Measurements from ENCODE around the gene TMEM191C.
"Not testable (repeated sequence)": the region's sequence is repeated elsewhere in the genome, so short reads cannot be mapped to it uniquely, and the experiment has no call there.

The TMEM191C gene

DNA sequence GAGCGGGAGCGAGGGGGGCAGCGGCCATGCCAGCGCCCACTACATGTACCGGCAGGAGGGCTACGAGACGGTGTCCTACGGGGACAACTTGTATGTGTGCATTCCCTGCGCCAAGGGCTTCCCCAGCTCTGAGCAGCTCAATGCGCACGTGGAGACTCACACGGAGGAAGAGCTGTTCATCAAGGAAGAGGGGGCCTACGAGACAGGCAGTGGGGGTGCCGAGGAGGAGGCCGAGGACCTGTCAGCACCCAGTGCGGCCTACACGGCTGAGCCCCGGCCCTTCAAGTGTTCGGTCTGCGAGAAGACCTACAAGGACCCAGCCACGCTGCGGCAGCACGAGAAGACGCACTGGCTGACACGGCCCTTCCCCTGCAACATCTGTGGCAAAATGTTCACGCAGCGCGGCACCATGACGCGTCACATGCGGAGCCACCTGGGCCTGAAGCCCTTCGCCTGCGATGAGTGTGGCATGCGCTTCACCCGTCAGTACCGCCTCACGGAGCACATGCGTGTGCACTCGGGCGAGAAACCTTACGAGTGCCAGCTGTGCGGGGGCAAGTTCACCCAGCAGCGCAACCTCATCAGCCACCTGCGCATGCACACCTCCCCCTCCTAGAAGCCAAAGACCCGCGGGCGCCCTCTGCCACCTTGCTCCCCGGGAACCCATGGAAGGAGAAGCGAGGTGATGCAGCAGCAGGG lies 20.9 kb upstream of the TMEM191C start:
- peak; percentile 14 to 16 for DNase-seq

- peak; percentile 4 to 7 for DNase-seq
These were observed 20.1 kb upstream of the TMEM191C start for GRCh38 chr22:21446827-21447690.

- DNase-seq = peak; percentile 22 to 28
These were observed 19.3 kb upstream of the TMEM191C start for GRCh38 chr22:21447694-21448402.

GRCh38 chr22:21448627-21449416 lies 18.4 kb upstream of the TMEM191C start:
- DNase-seq = peak; percentile 7 to 14

DNA sequence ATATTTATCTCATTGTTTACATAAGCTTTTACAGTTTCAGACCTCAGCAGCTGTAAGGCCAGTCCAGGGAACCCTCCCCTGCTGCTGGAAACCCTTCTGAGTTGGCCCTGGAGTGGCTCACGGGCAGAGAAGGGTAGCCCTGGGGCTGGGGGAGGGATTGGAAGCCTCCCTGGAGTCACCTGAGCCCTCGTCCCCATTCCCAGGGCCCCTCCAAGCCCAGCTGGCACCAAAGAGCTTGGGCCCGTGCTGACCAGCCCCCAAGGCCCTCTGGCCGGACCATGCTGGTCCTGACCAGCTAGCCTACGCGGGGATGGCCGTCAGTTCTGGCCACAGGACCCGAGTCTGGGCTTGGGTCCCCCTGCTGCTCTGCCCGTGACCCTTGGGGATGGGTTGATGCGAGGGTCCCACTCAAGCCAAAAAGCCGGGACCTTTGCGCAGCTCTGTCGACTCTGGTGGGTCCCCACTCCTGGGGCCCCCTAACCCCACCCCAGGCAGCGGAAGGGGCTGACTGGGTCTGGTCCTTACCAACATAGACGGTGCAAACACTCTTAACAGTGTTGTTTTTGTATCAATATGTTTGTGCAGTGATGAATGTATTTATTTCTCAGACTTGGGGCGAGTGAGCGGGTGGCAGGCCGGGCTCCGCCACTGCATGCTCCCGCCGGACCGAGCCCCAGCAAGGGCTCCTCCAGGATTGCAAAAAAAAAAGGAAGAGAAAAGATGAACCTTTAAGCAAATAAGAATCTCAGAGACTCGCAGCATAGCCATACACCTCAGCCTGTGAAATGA lies 17.5 kb upstream of the TMEM191C start:
- DNase-seq = peak; percentile 7 to 11

DNA sequence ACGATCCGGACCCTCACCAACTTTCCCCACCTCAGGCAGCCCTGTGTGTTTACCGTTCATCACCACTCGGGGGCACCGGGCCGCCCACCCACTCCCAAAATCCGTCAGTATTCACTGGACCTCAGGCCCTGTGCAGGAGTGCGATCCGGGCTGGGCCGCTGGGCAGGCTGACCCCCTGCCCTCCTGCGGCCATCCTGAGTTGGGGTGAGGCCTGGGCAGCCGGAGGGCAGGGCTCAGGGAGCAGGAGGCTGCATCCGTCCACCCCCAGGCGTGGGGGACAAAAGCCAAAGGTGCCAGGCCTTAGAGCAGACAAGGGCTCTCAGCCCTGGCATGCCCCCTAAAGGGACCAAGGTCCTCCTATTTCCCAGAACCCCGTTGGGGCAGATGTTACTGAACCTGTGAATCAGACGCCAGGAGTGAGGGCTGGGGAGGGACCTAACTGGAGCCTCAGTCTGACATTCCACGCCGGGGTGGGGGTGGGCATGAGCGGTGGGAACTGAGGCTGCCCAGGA lies 16.8 kb upstream of the TMEM191C start:
- peak; percentile 9 to 12 for DNase-seq

DNA sequence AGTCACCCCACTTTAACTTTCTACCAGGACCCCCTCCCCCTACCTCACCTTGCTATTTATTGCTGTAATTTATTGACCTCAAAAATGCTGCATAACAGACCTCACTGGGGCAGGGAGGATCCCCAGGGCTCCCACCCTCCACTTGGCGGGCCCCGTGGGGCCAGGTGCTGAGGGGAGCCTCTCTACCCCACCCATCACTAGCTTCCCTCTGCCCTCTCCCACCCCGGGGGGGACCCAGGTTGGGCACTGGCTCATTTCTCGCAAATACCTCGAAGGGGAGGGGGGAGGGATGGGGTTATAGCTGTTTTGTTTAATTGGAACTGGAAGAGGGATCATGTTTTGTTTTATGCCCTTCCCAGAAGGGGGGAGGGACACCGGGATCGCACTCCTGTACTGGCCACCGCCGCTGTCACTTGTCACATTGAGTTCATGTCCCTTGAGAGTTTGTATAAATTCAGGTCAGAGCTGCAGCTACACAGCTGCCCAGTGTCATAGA lies 16.3 kb upstream of the TMEM191C start:
- DNase-seq = peak in 1 of 2 experiments; percentile 6

DNA sequence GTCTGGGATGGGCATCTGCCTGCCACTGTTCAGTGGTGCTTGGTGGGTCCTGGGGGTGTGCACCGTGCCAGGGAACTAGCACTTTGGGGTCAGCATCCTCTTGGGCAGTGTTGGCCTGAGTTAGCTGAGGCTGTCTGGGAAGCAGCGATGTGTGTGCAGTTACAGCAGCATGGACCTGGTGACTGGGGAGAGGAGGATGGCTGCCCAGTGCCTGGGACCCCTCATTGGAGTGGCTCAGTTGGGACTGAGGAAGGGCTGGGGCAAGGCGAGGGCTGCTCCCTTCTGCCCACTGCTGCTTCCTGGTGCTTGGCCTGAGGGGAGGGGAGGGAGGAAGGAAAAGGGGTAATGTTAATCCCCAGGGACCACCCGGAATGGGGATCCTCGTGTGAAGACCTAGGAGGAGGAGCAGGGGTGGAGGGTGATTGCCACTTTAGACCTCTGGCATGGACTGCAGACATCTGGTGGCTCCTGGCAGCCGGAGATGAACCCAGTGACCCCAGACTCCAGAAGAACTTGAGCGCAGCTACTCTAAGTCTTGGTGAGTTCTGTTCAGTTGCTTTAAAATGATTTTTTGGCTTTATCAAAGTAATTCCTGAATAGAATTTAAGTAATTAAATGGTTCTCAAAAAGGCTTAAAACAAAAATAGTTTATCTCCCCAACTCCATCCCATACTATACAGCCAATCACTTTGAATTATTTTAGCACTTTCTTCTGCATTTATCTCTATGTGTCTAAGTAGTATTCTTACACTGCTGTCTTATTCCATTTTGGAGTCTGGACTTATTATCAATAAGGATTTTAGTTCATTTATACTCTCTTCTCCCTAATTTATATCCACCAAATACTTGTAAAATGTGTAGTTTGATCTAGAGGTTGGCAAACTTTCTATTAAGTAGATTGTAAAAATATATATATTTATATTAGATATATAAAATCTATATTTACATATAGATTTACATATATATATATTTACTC lies 15.4 kb upstream of the TMEM191C start:
- no peak for DNase-seq

- DNase-seq = peak in 1 of 2 experiments; percentile 7
These were observed 14.5 kb upstream of the TMEM191C start for GRCh38 chr22:21452666-21453065.

- DNase-seq = not testable (repeated sequence)
These were observed 12.2 kb upstream of the TMEM191C start for GRCh38 chr22:21454998-21455333.

GRCh38 chr22:21455334-21456089 lies 11.7 kb upstream of the TMEM191C start:
- no peak for DNase-seq

GRCh38 chr22:21457023-21457787 lies 10.0 kb upstream of the TMEM191C start:
- DNase-seq = no peak

DNA sequence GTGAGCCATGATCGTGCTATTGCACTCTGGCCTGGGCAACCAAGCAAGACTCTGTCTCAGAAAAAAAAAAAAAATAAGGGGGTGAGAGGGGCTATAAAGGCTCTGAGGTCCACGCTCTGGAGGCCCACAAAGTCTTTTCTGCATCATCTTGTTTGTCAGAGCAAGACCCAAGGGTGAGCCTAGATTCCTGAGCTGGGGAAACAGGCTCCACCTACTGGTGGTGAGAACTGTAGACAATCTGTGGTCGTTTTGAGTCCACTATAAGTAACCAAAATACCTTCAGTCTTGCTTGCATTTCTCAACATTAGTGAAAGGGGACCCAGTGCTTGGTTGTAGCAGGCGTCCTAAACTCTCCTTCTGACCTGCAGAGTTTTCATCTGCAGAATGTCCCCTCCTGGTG lies 4.5 kb upstream of the TMEM191C start:
- DNase-seq = not testable (repeated sequence)

DNA sequence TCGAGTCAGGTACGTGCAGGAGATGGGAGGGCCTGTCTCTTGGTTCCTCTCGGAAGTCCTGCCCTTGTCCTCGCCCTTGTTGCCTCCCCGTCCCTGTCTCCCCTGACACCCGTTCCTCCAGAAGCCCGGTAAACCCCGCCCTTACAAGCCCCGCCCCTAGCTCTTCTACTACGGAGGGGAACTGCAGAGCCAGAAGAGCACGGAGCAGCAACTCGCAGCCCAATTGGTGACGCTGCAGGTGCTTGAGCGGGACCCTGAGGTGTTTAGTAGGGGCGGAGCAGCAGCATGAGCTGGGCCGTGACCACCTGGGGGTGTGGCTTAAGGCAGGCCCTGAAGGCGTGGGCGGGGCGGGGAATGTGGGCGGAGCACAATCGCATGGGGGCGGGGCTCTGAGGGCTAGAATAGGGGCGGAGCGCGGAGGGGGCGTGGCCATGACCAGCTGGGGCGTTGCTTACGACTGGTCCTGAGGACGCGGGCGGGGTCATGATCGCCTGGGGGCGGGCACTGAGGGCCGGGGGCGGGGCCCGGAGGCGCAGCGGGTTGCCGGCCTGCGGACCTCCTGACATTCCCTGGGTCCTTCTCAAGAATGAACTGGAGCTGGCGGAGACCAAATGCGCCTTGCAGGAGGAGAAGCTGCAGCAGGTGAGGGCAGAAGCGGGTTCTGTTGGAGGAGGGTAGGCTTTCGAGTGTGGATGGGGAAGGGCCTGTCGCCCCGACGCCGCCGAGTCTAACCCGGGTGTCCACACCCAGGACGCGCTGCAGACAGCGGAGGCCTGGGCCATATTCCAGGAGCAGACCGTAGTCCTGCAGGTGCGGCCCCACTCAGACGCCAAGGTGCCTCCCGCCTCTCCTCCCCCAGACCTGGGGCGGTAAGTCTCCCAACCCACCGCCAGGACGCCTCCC lies 1.3 kb downstream of the TMEM191C start:
- DNase-seq = peak; percentile 91

GRCh38 chr22:21469097-21469994 lies 2.2 kb downstream of the TMEM191C start:
- not testable (repeated sequence) for DNase-seq

GRCh38 chr22:21472984-21473383 lies 5.8 kb downstream of the TMEM191C start:
- not testable (repeated sequence) for DNase-seq

All from activated T-cell treated with anti-CD3 and anti-CD28 coated beads, Interleukin-2, amount 50 U/mL, for 48 hours (primary cell).